ENCODE results near the gene TBC1D22A.
"Not testable (repeated sequence)": the region's sequence is repeated elsewhere in the genome, so short reads cannot be mapped to it uniquely, and the experiment has no call there.

The TBC1D22A gene

GRCh38 chr22:47047321-47048122 lies 285.1 kb downstream of the TBC1D22A start:
- no peak for DNase-seq (ENCODE audit: low spot score)

GRCh38 chr22:47048123-47049077 lies 285.9 kb downstream of the TBC1D22A start:
- DNase-seq (ENCODE audit: low spot score) = no peak

GRCh38 chr22:47049078-47049624 lies 286.7 kb downstream of the TBC1D22A start:
- DNase-seq (ENCODE audit: low spot score) = no peak

GRCh38 chr22:47049736-47050400 lies 287.4 kb downstream of the TBC1D22A start:
- DNase-seq (ENCODE audit: low spot score) = not testable (repeated sequence)

GRCh38 chr22:47050401-47051051 lies 288.1 kb downstream of the TBC1D22A start:
- no peak for DNase-seq (ENCODE audit: low spot score)

GRCh38 chr22:47051441-47052071 lies 289.1 kb downstream of the TBC1D22A start:
- DNase-seq (ENCODE audit: low spot score) = peak; percentile 31

GRCh38 chr22:47052236-47053012 lies 290.0 kb downstream of the TBC1D22A start:
- no peak for DNase-seq (ENCODE audit: low spot score)

GRCh38 chr22:47053013-47053725 lies 290.7 kb downstream of the TBC1D22A start:
- no peak for DNase-seq (ENCODE audit: low spot score)

- no peak for DNase-seq (ENCODE audit: low spot score)
These were observed 291.3 kb downstream of the TBC1D22A start for GRCh38 chr22:47053726-47054141.

- no peak for DNase-seq (ENCODE audit: low spot score)
These were observed 292.0 kb downstream of the TBC1D22A start for GRCh38 chr22:47054231-47055072.

- no peak for DNase-seq (ENCODE audit: low spot score)
These were observed 292.6 kb downstream of the TBC1D22A start for GRCh38 chr22:47055073-47055355.

- no peak for DNase-seq (ENCODE audit: low spot score)
These were observed 293.0 kb downstream of the TBC1D22A start for GRCh38 chr22:47055461-47055860.

- no peak for DNase-seq (ENCODE audit: low spot score)
These were observed 293.5 kb downstream of the TBC1D22A start for GRCh38 chr22:47055921-47056320.

- no peak for DNase-seq (ENCODE audit: low spot score)
These were observed 293.9 kb downstream of the TBC1D22A start for GRCh38 chr22:47056361-47056760.

- no peak for DNase-seq (ENCODE audit: low spot score)
These were observed 294.5 kb downstream of the TBC1D22A start for GRCh38 chr22:47056776-47057470.

GRCh38 chr22:47057916-47058585 lies 295.6 kb downstream of the TBC1D22A start:
- DNase-seq (ENCODE audit: low spot score) = no peak

GRCh38 chr22:47059076-47059475 lies 296.6 kb downstream of the TBC1D22A start:
- no peak for DNase-seq (ENCODE audit: low spot score)
